Measurements from ENCODE around the gene LHFPL6. TPM values are rescaled to one million over a fixed set of nuclear protein-coding genes. Genes with fewer than 3 reads are reported as not detected.

LHFPL6 gene
- total and polyA plus RNA-seq, 7 experiments from 2014 or later = 0.92 TPM; not detected in 6

DNA sequence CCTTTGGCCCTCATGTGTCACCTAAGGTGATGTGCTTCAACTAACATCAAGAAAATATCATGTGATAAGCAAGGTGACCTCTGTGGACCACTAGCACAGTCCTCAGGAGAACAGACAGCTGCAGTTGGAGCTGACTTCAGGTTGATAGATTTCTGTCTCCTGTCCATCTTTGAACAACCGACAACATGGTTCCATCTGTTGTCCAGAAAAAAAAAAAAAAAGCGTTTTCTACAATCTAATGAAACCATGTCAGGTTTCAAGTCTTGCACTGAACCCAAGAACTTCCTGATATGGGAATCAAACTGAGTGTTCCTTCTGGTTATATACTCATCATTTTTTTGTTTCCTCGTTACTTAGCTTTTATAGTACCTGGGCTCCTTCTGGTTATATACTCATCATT lies 75.7 kb downstream of the LHFPL6 start:
- no peak overlapping the region for H3K27ac Mint-ChIP-seq
- no peak for ATAC-seq
- no peaks in the 10 kb centered on the region for H3K4me1 ChIP-seq (ENCODE audit: control insufficient read depth in 2 of 2, insufficient read depth in 2 of 2, low read length in 2 of 2)
- no peaks in the 10 kb centered on the region for H3K27me3 ChIP-seq (ENCODE audit: control insufficient read depth in 2 of 2, insufficient read depth in 2 of 2, low read length in 2 of 2)
- H3K27me3 Mint-ChIP-seq = peaks cover 9 to 58% (median 23%) of the 10 kb centered on the region in 5 donors
- peaks cover 0 to 5% (median 0%) of the 10 kb centered on the region in 11 donors for H3K9me3 Mint-ChIP-seq
- intact Hi-C loops (cut with micrococcal nuclease) = no loop called here
- no peaks in the 10 kb centered on the region for H3K36me3 Mint-ChIP-seq
- no peak overlapping the region for H3K4me3 Mint-ChIP-seq
- no peak overlapping the region for H3K4me3 ChIP-seq (ENCODE audit: low read length)
- no peaks in the 10 kb centered on the region for H3K9me3 ChIP-seq (ENCODE audit: control insufficient read depth in 2 of 3, low read length in 3 of 3)
- no peaks in the 10 kb centered on the region for H3K4me1 Mint-ChIP-seq
- CTCF ChIA-PET = no interaction called here
- no peak for DNase-seq
- no peaks in the 10 kb centered on the region for H3K36me3 ChIP-seq (ENCODE audit: control insufficient read depth in 2 of 3, insufficient read depth in 3 of 3, low read length in 3 of 3)
- POLR2A ChIA-PET = no interaction called here
- H3K27ac ChIP-seq (ENCODE audit: low read depth, low read length) = no peak overlapping the region

DNA sequence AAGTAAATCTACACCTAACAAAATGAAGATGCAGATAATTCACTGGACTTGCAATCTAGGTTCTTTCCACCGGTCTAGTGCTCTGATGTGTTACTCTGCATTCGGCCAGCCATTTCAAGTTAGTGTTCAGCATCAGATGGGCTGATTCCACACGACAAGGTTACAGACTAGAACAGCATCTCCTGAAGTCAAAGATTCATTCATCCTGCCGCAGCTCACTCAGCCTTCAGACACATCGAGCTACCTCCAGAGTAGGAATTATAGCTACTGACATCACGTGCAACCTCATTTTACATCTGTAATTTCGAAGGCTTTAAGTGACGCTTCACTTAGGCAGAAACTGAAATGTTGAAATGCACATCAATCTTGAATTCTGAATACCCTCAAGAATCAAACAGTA lies 76.5 kb downstream of the LHFPL6 start:
- no peaks in the 10 kb centered on the region for H3K36me3 ChIP-seq (ENCODE audit: control insufficient read depth in 2 of 3, insufficient read depth in 3 of 3, low read length in 3 of 3)
- no peak overlapping the region for H3K4me3 ChIP-seq (ENCODE audit: low read length)
- DNase-seq (no peak), ATAC-seq (no peak)
- no peaks in the 10 kb centered on the region for H3K4me1 ChIP-seq (ENCODE audit: control insufficient read depth in 2 of 2, insufficient read depth in 2 of 2, low read length in 2 of 2)
- no peaks in the 10 kb centered on the region for H3K27me3 ChIP-seq (ENCODE audit: control insufficient read depth in 2 of 2, insufficient read depth in 2 of 2, low read length in 2 of 2)
- Mint-ChIP-seq H3K4me3 (no peak overlapping the region), H3K9me3 (peaks cover 0 to 2% (median 0%) of the 10 kb centered on the region in 11 donors), H3K36me3 (no peaks in the 10 kb centered on the region), H3K27ac (no peak overlapping the region), H3K27me3 (peaks cover 5 to 58% (median 20%) of the 10 kb centered on the region in 5 donors), H3K4me1 (no peaks in the 10 kb centered on the region)
- intact Hi-C loops (cut with micrococcal nuclease) = no loop called here
- no peak overlapping the region for H3K27ac ChIP-seq (ENCODE audit: low read depth, low read length)
- ChIA-PET CTCF (no interaction called here), POLR2A (no interaction called here)
- no peaks in the 10 kb centered on the region for H3K9me3 ChIP-seq (ENCODE audit: control insufficient read depth in 2 of 3, low read length in 3 of 3)

DNA sequence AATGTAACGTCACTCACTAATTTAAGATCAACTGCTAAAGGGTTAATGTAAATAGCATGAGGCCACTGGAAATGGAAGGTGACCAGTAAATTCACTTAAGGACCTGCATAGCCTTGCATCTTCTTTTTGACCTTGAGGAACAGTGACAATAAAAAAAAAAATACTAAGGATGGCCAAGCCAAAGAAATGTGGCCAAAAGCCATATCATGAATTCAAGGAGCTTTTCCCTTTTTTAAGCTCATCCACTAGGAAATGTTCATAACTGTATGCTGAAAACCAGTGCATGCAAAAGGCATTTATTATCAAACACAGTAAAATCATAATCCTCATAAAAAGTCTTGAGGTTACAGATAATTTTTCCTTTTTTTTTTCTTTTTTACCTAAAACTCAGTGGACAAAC lies 77.5 kb downstream of the LHFPL6 start:
- no peak overlapping the region for H3K27ac Mint-ChIP-seq
- peaks cover 0 to 2% (median 0%) of the 10 kb centered on the region in 11 donors for H3K9me3 Mint-ChIP-seq

DNA sequence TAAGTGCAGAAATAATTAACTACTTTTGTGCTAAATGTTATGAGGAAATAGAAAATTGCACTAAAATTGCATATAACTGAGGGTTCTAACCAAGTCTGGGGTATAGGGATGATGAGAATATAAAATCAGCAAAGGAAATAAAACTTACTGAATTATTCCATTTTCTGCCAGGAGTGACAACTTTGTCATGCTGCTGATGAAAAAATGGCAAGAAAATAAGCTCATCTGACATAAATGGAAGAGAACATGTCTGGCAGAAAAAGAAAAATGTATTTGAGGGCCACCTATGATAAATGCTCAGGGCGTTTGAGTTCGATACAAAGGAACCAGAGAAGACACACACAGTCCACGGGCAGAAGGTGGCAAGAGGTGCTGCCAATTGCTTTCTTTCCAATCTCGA lies 78.2 kb downstream of the LHFPL6 start:
- POLR2A ChIA-PET = no interaction called here
- Histone ChIP-seq H3K36me3 (ENCODE audit: control insufficient read depth in 2 of 3, insufficient read depth in 3 of 3, low read length in 3 of 3) (no peaks in the 10 kb centered on the region), H3K4me1 (ENCODE audit: control insufficient read depth in 2 of 2, insufficient read depth in 2 of 2, low read length in 2 of 2) (no peaks in the 10 kb centered on the region), H3K27me3 (ENCODE audit: control insufficient read depth in 2 of 2, insufficient read depth in 2 of 2, low read length in 2 of 2) (no peaks in the 10 kb centered on the region), H3K27ac (ENCODE audit: low read depth, low read length) (no peak overlapping the region), H3K4me3 (ENCODE audit: low read length) (no peak overlapping the region), H3K9me3 (ENCODE audit: control insufficient read depth in 2 of 3, low read length in 3 of 3) (no peaks in the 10 kb centered on the region)
- ATAC-seq = no peak
- Mint-ChIP-seq H3K27ac (no peak overlapping the region), H3K4me1 (no peaks in the 10 kb centered on the region), H3K4me3 (no peak overlapping the region), H3K27me3 (peaks cover 5 to 48% (median 17%) of the 10 kb centered on the region in 5 donors), H3K36me3 (no peaks in the 10 kb centered on the region), H3K9me3 (peaks cover 0 to 2% (median 0%) of the 10 kb centered on the region in 11 donors)
- DNase-seq = no peak
- intact Hi-C loops (cut with micrococcal nuclease) = no loop called here
- CTCF ChIA-PET = no interaction called here

More for the DNA sequence above, 77.5 kb downstream of the LHFPL6 start:
- Mint-ChIP-seq H3K27me3 (peaks cover 5 to 51% (median 20%) of the 10 kb centered on the region in 5 donors), H3K4me3 (no peak overlapping the region), H3K36me3 (no peaks in the 10 kb centered on the region), H3K4me1 (no peaks in the 10 kb centered on the region)
- no peak overlapping the region for H3K4me3 ChIP-seq (ENCODE audit: low read length)
- ChIA-PET CTCF (no interaction called here), POLR2A (no interaction called here)
- DNase-seq (no peak), ATAC-seq (no peak)
- H3K36me3 ChIP-seq (ENCODE audit: control insufficient read depth in 2 of 3, insufficient read depth in 3 of 3, low read length in 3 of 3) = no peaks in the 10 kb centered on the region
- H3K4me1 ChIP-seq (ENCODE audit: control insufficient read depth in 2 of 2, insufficient read depth in 2 of 2, low read length in 2 of 2) = no peaks in the 10 kb centered on the region
- no peak overlapping the region for H3K27ac ChIP-seq (ENCODE audit: low read depth, low read length)
- no peaks in the 10 kb centered on the region for H3K9me3 ChIP-seq (ENCODE audit: control insufficient read depth in 2 of 3, low read length in 3 of 3)
- no peaks in the 10 kb centered on the region for H3K27me3 ChIP-seq (ENCODE audit: control insufficient read depth in 2 of 2, insufficient read depth in 2 of 2, low read length in 2 of 2)
- intact Hi-C loops (cut with micrococcal nuclease) = no loop called here

DNA sequence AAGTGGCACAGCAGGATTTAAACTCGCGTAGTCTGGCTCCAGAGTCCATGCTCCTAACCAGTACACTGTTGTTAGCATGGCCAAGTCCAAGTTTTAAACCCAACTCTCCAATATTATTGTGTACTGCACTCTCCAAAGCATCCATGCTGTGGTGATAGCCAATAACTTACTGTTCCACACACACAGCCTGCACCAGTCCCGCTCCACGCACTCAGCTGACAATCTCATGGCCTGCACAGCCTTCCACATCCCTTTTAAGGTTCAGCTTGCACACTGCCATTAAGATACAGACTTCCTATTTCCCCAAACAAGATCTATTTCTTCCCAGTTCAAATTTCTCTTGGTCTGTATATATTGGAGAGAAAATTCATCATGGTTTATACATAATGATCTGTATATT lies 80.7 kb downstream of the LHFPL6 start:
- POLR2A ChIA-PET = no interaction called here
- Histone ChIP-seq H3K27me3 (ENCODE audit: control insufficient read depth in 2 of 2, insufficient read depth in 2 of 2, low read length in 2 of 2) (no peaks in the 10 kb centered on the region), H3K27ac (ENCODE audit: low read depth, low read length) (no peak overlapping the region), H3K36me3 (ENCODE audit: control insufficient read depth in 2 of 3, insufficient read depth in 3 of 3, low read length in 3 of 3) (no peaks in the 10 kb centered on the region), H3K4me1 (ENCODE audit: control insufficient read depth in 2 of 2, insufficient read depth in 2 of 2, low read length in 2 of 2) (no peaks in the 10 kb centered on the region), H3K4me3 (ENCODE audit: low read length) (no peak overlapping the region), H3K9me3 (ENCODE audit: control insufficient read depth in 2 of 3, low read length in 3 of 3) (no peaks in the 10 kb centered on the region)
- Mint-ChIP-seq H3K36me3 (no peaks in the 10 kb centered on the region), H3K27ac (no peak overlapping the region), H3K9me3 (no peaks in the 10 kb centered on the region), H3K4me3 (no peak overlapping the region), H3K4me1 (no peaks in the 10 kb centered on the region), H3K27me3 (peaks cover 3 to 34% (median 14%) of the 10 kb centered on the region in 5 donors)
- intact Hi-C loops (cut with micrococcal nuclease) = no loop called here
- DNase-seq (no peak), ATAC-seq (no peak)
- CTCF ChIA-PET = no interaction called here

DNA sequence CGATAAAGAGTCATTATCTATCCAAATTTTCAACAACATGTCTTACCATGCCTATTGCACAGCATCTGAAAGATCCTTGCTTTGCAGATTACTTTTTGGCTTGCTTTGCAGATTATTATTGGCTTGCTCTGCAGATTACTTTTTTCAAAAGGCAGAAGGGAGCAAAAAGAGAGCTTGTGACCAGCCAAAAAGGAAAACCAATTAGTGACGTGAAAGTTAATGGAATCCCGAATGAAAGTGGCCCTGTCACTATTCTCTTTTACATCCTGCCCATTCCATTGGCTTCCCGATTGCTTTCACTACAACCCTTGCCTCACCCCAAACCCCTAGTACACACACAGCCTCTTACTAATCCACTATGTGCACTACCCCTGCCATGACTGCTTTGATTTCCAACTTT lies 81.3 kb downstream of the LHFPL6 start:
- no peaks in the 10 kb centered on the region for H3K27me3 ChIP-seq (ENCODE audit: control insufficient read depth in 2 of 2, insufficient read depth in 2 of 2, low read length in 2 of 2)
- ChIA-PET POLR2A (no interaction called here), CTCF (no interaction called here)
- Mint-ChIP-seq H3K27me3 (peaks cover 3 to 34% (median 14%) of the 10 kb centered on the region in 5 donors), H3K4me1 (no peaks in the 10 kb centered on the region), H3K4me3 (no peak overlapping the region), H3K9me3 (no peaks in the 10 kb centered on the region), H3K27ac (no peak overlapping the region), H3K36me3 (no peaks in the 10 kb centered on the region)
- no peaks in the 10 kb centered on the region for H3K36me3 ChIP-seq (ENCODE audit: control insufficient read depth in 2 of 3, insufficient read depth in 3 of 3, low read length in 3 of 3)
- H3K27ac ChIP-seq (ENCODE audit: low read depth, low read length) = no peak overlapping the region
- ATAC-seq = no peak
- DNase-seq = no peak
- intact Hi-C loops (cut with micrococcal nuclease) = no loop called here
- H3K4me1 ChIP-seq (ENCODE audit: control insufficient read depth in 2 of 2, insufficient read depth in 2 of 2, low read length in 2 of 2) = no peaks in the 10 kb centered on the region
- no peak overlapping the region for H3K4me3 ChIP-seq (ENCODE audit: low read length)
- no peaks in the 10 kb centered on the region for H3K9me3 ChIP-seq (ENCODE audit: control insufficient read depth in 2 of 3, low read length in 3 of 3)

DNA sequence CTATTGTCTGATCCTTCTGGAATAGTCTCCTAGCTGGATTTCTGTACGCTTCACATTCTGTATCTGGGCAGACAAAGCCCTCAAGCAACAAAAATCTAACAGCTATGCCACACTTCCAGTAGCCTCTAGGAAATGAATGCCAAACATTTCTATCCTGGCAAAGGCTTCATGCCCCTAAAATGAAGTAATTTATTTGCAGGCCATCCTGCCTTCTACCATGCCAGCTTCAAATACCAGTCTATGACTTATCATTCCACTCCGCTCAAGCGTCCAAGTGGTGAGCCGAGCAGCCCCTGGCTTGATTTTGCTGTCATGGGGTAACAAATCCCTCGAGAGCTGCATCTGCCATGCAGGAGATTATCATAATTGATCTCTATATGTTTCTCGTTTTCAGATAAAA lies 86.9 kb downstream of the LHFPL6 start:
- no peaks in the 10 kb centered on the region for H3K36me3 Mint-ChIP-seq
- CTCF ChIA-PET = no interaction called here

More for the DNA sequence above, 86.9 kb downstream of the LHFPL6 start:
- POLR2A ChIA-PET = no interaction called here
- ATAC-seq (no peak), DNase-seq (no peak)
- Histone ChIP-seq H3K27me3 (ENCODE audit: control insufficient read depth in 2 of 2, insufficient read depth in 2 of 2, low read length in 2 of 2) (no peaks in the 10 kb centered on the region), H3K4me1 (ENCODE audit: control insufficient read depth in 2 of 2, insufficient read depth in 2 of 2, low read length in 2 of 2) (no peaks in the 10 kb centered on the region), H3K36me3 (ENCODE audit: control insufficient read depth in 2 of 3, insufficient read depth in 3 of 3, low read length in 3 of 3) (no peaks in the 10 kb centered on the region), H3K4me3 (ENCODE audit: low read length) (no peak overlapping the region), H3K27ac (ENCODE audit: low read depth, low read length) (no peak overlapping the region), H3K9me3 (ENCODE audit: control insufficient read depth in 2 of 3, low read length in 3 of 3) (no peaks in the 10 kb centered on the region)
- Mint-ChIP-seq H3K27ac (peak overlapping the region in 1 of 9 donors; percentile 7), H3K9me3 (peaks cover 0 to 2% (median 0%) of the 10 kb centered on the region in 11 donors), H3K27me3 (peaks cover 6 to 12% (median 8%) of the 10 kb centered on the region in 5 donors), H3K4me1 (no peaks in the 10 kb centered on the region), H3K4me3 (no peak overlapping the region)
- intact Hi-C loops (cut with micrococcal nuclease) = no loop called here
